Natural killer cell (primary cell): ENCODE measurements around the gene COL5A1. TPM values are rescaled to one million over a fixed set of nuclear protein-coding genes. Genes with fewer than 3 reads are reported as not detected.

ENCODE experiments used
- ATAC-seq, 3 donors: fragments of 150-1000 bp in 2 of 3; fragments of 200-7000 bp in 1 of 3; cut with Tn5 transposase; 1 replicate in 1 of 3; 2 replicates in 2 of 3; pipeline ENCODE4 v1.10.0; 2021; ENCODE audit warnings: mild to moderate bottlenecking in 2 of 3, moderate library complexity in 2 of 3
- DNase-seq, 2 donors: peaks; one replicate each; pipeline versions ENCODE4 v3.0.0 to v3.0.0-alpha.2; 2013 to 2021; ENCODE audit warnings: mixed read lengths in 1 of 2
- H3K27ac ChIP-seq: one replicate; pipeline ENCODE4 v1.5.1; 2013; ENCODE audit warnings: mild to moderate bottlenecking, low read length
- H3K27me3 ChIP-seq: one replicate; pipeline ENCODE4 v1.6.1; 2013; ENCODE audit warnings: low read length; ENCODE audit not compliant: control insufficient read depth, insufficient read depth
- H3K36me3 ChIP-seq: one replicate; pipeline ENCODE4 v1.6.1; 2013; ENCODE audit warnings: low read length; ENCODE audit not compliant: control insufficient read depth, insufficient read depth
- H3K4me1 ChIP-seq: one replicate; pipeline ENCODE4 v1.6.1; 2013; ENCODE audit warnings: low read length; ENCODE audit not compliant: control insufficient read depth, insufficient read depth
- H3K4me3 ChIP-seq: one replicate; pipeline ENCODE4 v1.5.1; 2013; ENCODE audit warnings: low read length
- H3K9me3 ChIP-seq: one replicate; pipeline ENCODE4 v1.6.1; 2013; ENCODE audit warnings: low read length; ENCODE audit not compliant: control insufficient read depth, insufficient read depth
- H3K27ac Mint-ChIP-seq, 2 donors: one replicate each; pipeline ENCODE4 v1.8.0; 2022; ENCODE audit warnings: mild to moderate bottlenecking in 2 of 2, mixed read lengths in 2 of 2, moderate library complexity in 1 of 2
- H3K27me3 Mint-ChIP-seq, 2 donors: one replicate each; pipeline ENCODE4 v1.8.0; 2022; ENCODE audit warnings: low read depth in 2 of 2, mixed read lengths in 2 of 2
- H3K36me3 Mint-ChIP-seq: one replicate; pipeline ENCODE4 v1.8.0; 2022; ENCODE audit warnings: mixed read lengths
- H3K4me1 Mint-ChIP-seq, 2 donors: one replicate each; pipeline ENCODE4 v1.8.0; 2022; ENCODE audit warnings: mixed read lengths in 2 of 2
- H3K4me3 Mint-ChIP-seq: one replicate; pipeline ENCODE4 v1.8.0; 2022; ENCODE audit warnings: mild to moderate bottlenecking, moderate library complexity, mixed read lengths
- H3K9me3 Mint-ChIP-seq, 2 donors: one replicate each; pipeline ENCODE4 v1.8.0; 2022; ENCODE audit warnings: mixed read lengths in 2 of 2
- CTCF ChIP-seq: fragments of 200-600 bp; IDR thresholded peaks from one replicate; pipeline ENCODE4 v1.8.0; 2022; ENCODE audit warnings: antibody characterized with exemption
- WGBS: methylation state at CpG from one replicate; pipeline ENCODE4 v1.1.7; 2013; ENCODE audit warnings: missing lambda C conversion rate; ENCODE audit not compliant: insufficient coverage; 5-methylcytosine and 5-hydroxymethylcytosine counted together
- intact Hi-C: fragments of 100-400 bp; cut with micrococcal nuclease; formaldehyde crosslinking; loops from one replicate; pipeline ENCODE4 v1.14.2; 2022
- total RNA-seq, 4 donors: library from RNA; stranded (reverse); fragments of 120-200 nt in 1 of 4; gene quantifications; one replicate each; pipeline versions ENCODE4 v1.2.3 to v1.2.4, GENCODE V29; 2013 to 2022

COL5A1 gene
- total RNA-seq, 3 donors from 2014 or later (not counting 1 experiment from before 2014, with no cell fraction given): 0.11 to 0.28 (median 0.23) TPM

GRCh38 chr9:134658378-134658955 is 16.9 kb downstream of the COL5A1 start:
- Histone ChIP-seq H3K4me3 (no peak overlapping the region), H3K4me1 (no peaks in the 10 kb centered on the region), H3K27ac (no peak overlapping the region), H3K27me3 (no peaks in the 10 kb centered on the region), H3K36me3 (no peaks in the 10 kb centered on the region), H3K9me3 (peaks cover 11% of the 10 kb centered on the region)
- Mint-ChIP-seq H3K4me3 (no peak overlapping the region), H3K27ac (no peak overlapping the region), H3K9me3 (peaks cover 0 to 3% of the 10 kb centered on the region in 2 donors), H3K4me1 (no peaks in the 10 kb centered on the region), H3K36me3 (peaks cover 6% of the 10 kb centered on the region), H3K27me3 (no peaks in the 10 kb centered on the region)
- no peak for TF ChIP-seq CTCF
- 93% methylated on average over 19 of the region's 19 CpGs for WGBS
- no peak for DNase-seq
- intact Hi-C loops: no loop called here
- ATAC-seq: no peak

- intact Hi-C loops: no loop called here
- Histone ChIP-seq H3K4me1 (no peaks in the 10 kb centered on the region), H3K36me3 (no peaks in the 10 kb centered on the region), H3K9me3 (peaks cover 11% of the 10 kb centered on the region), H3K4me3 (no peak overlapping the region), H3K27me3 (no peaks in the 10 kb centered on the region), H3K27ac (no peak overlapping the region)
- Mint-ChIP-seq H3K9me3 (peaks cover 0 to 3% of the 10 kb centered on the region in 2 donors), H3K4me3 (no peak overlapping the region), H3K36me3 (peaks cover 6% of the 10 kb centered on the region), H3K27ac (no peak overlapping the region), H3K27me3 (no peaks in the 10 kb centered on the region), H3K4me1 (no peaks in the 10 kb centered on the region)
- DNase-seq (no peak), ATAC-seq (no peak)
- 92% methylated on average over 14 of the region's 14 CpGs for WGBS
- no peak for TF ChIP-seq CTCF
These were observed 18.1 kb downstream of the COL5A1 start for GRCh38 chr9:134659688-134660131.

- TF ChIP-seq CTCF: no peak
- Histone ChIP-seq H3K36me3 (no peaks in the 10 kb centered on the region), H3K27me3 (no peaks in the 10 kb centered on the region), H3K4me3 (no peak overlapping the region), H3K9me3 (peaks cover 11% of the 10 kb centered on the region), H3K4me1 (no peaks in the 10 kb centered on the region), H3K27ac (no peak overlapping the region)
- H3K4me1 Mint-ChIP-seq: no peaks in the 10 kb centered on the region
- no peak overlapping the region for H3K27ac Mint-ChIP-seq
- no peak overlapping the region for H3K4me3 Mint-ChIP-seq
- H3K9me3 Mint-ChIP-seq: peaks cover 0 to 3% of the 10 kb centered on the region in 2 donors
- ATAC-seq (no peak), DNase-seq (no peak)
- peaks cover 6% of the 10 kb centered on the region for H3K36me3 Mint-ChIP-seq
- 91% methylated on average over 1 of the region's 1 CpG for WGBS
- intact Hi-C loops: no loop called here
- no peaks in the 10 kb centered on the region for H3K27me3 Mint-ChIP-seq
These were observed 18.8 kb downstream of the COL5A1 start for GRCh38 chr9:134660407-134660806.

- Histone ChIP-seq H3K27ac (no peak overlapping the region), H3K4me3 (no peak overlapping the region), H3K4me1 (no peaks in the 10 kb centered on the region), H3K9me3 (peaks cover 11% of the 10 kb centered on the region), H3K27me3 (no peaks in the 10 kb centered on the region), H3K36me3 (no peaks in the 10 kb centered on the region)
- H3K4me1 Mint-ChIP-seq: no peaks in the 10 kb centered on the region
- intact Hi-C loops: no loop called here
- peaks cover 0 to 3% of the 10 kb centered on the region in 2 donors for H3K9me3 Mint-ChIP-seq
- WGBS: 93% methylated on average over 6 of the region's 6 CpGs
- no peaks in the 10 kb centered on the region for H3K27me3 Mint-ChIP-seq
- H3K27ac Mint-ChIP-seq: no peak overlapping the region
- no peak for DNase-seq
- no peak for TF ChIP-seq CTCF
- no peak for ATAC-seq
- no peak overlapping the region for H3K4me3 Mint-ChIP-seq
- H3K36me3 Mint-ChIP-seq: peaks cover 6% of the 10 kb centered on the region
These were observed 19.7 kb downstream of the COL5A1 start for GRCh38 chr9:134661299-134661698.
